Measurements from ENCODE around the gene PM20D1. TPM values are rescaled to one million over a fixed set of nuclear protein-coding genes. Genes with fewer than 3 reads are reported as not detected.

The PM20D1 gene
- total RNA-seq, 1 donor from 2014 or later: not detected

- Mint-ChIP-seq H3K4me1 (ENCODE audit: unreplicated experiment) (peaks cover 4% of the 10 kb centered on the region), H3K27me3 (ENCODE audit: unreplicated experiment) (peaks cover 8% of the 10 kb centered on the region), H3K36me3 (ENCODE audit: low read depth, unreplicated experiment) (no peaks in the 10 kb centered on the region), H3K9me3 (ENCODE audit: unreplicated experiment) (no peaks in the 10 kb centered on the region), H3K27ac (ENCODE audit: unreplicated experiment) (no peak overlapping the region), H3K4me3 (ENCODE audit: unreplicated experiment) (no peak overlapping the region)
- no peak for DNase-seq (ENCODE audit: low spot score)
- no peak for TF ChIP-seq CTCF (IDR thresholded peaks at IDR 0.05; ENCODE audit: unreplicated experiment)
These were observed 2.1 kb upstream of the PM20D1 start for GRCh38 chr1:205851993-205852392.

- DNase-seq (ENCODE audit: low spot score): no peak
- Mint-ChIP-seq H3K9me3 (ENCODE audit: unreplicated experiment) (no peaks in the 10 kb centered on the region), H3K4me1 (ENCODE audit: unreplicated experiment) (peaks cover 20% of the 10 kb centered on the region), H3K27ac (ENCODE audit: unreplicated experiment) (no peak overlapping the region), H3K36me3 (ENCODE audit: low read depth, unreplicated experiment) (peaks cover 3% of the 10 kb centered on the region), H3K27me3 (ENCODE audit: unreplicated experiment) (peaks cover 7% of the 10 kb centered on the region), H3K4me3 (ENCODE audit: unreplicated experiment) (no peak overlapping the region)
- no peak for TF ChIP-seq CTCF (IDR thresholded peaks at IDR 0.05; ENCODE audit: unreplicated experiment)
These were observed 6.7 kb downstream of the PM20D1 start for GRCh38 chr1:205843036-205843859.

- H3K4me3 Mint-ChIP-seq (ENCODE audit: unreplicated experiment): no peak overlapping the region
- no peak overlapping the region for H3K27ac Mint-ChIP-seq (ENCODE audit: unreplicated experiment)
- DNase-seq (ENCODE audit: low spot score): no peak
- no peak for TF ChIP-seq CTCF (IDR thresholded peaks at IDR 0.05; ENCODE audit: unreplicated experiment)
- no peaks in the 10 kb centered on the region for H3K9me3 Mint-ChIP-seq (ENCODE audit: unreplicated experiment)
- H3K36me3 Mint-ChIP-seq (ENCODE audit: low read depth, unreplicated experiment): peaks cover 3% of the 10 kb centered on the region
- peaks cover 7% of the 10 kb centered on the region for H3K27me3 Mint-ChIP-seq (ENCODE audit: unreplicated experiment)
- peaks cover 20% of the 10 kb centered on the region for H3K4me1 Mint-ChIP-seq (ENCODE audit: unreplicated experiment)
These were observed 7.7 kb downstream of the PM20D1 start for GRCh38 chr1:205842229-205842628.

DNA sequence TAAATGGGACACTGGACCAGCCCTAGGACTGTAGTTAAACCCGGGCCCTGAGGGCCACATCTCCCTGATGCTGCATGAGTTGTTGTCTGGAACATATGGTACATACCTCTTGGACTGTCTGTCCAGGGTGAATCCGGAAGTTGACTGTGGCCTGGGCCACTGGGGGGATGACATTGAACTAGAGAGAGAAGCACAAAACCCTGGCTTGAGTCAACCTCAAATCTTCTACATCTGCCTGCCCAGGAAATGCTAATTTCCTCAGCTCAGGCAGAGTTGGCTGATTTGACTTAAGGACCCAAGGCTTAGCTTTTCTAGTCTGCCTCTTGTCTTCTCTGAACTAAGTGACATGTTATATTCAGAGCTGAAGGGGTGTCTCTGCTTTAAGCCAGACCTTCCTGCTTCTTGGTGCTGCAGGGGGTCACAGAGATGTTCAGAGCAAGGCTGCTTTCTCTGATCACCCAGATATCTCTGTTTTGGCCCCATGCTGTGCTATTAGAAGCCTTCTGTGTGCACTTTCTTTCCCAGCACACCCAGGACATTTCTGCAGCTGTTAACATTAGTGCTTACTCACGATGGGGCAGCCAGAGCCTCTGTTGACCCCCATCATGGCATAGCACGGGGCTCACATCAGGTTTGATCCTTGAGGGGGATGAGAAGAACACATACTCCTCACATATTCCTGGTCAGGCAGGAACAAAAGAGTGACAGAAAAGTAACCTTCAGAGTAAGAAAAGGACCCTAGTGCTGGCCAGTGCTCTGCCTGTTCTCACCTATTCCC is 9.6 kb downstream of the PM20D1 start:
- Mint-ChIP-seq H3K9me3 (ENCODE audit: unreplicated experiment) (no peaks in the 10 kb centered on the region), H3K4me1 (ENCODE audit: unreplicated experiment) (peaks cover 17% of the 10 kb centered on the region), H3K27ac (ENCODE audit: unreplicated experiment) (no peak overlapping the region), H3K27me3 (ENCODE audit: unreplicated experiment) (peaks cover 10% of the 10 kb centered on the region), H3K36me3 (ENCODE audit: low read depth, unreplicated experiment) (peaks cover 3% of the 10 kb centered on the region), H3K4me3 (ENCODE audit: unreplicated experiment) (no peak overlapping the region)
- TF ChIP-seq CTCF (IDR thresholded peaks at IDR 0.05; ENCODE audit: unreplicated experiment): no peak
- DNase-seq (ENCODE audit: low spot score): no peak
